Measurements from ENCODE around the gene OCIAD2.

The OCIAD2 gene

GRCh38 chr4:48912349-48912748, 5.8 kb upstream of the OCIAD2 start (continued):
- TF ChIP-seq ZNF518A (tag by site-specific recombination; conservative IDR thresholded peaks at IDR 0.05; ENCODE audit: low read depth) (no peak), ZSCAN23 (tag by site-specific recombination; IDR thresholded peaks at IDR 0.05) (no peak), ZFHX2 (tag by site-specific recombination; conservative IDR thresholded peaks at IDR 0.05) (no peak), ZNF248 (tag by site-specific recombination; IDR thresholded peaks at IDR 0.05) (no peak), ZNF114 (tag by site-specific recombination; IDR thresholded peaks at IDR 0.05) (no peak)

- Histone ChIP-seq H3K27ac (ENCODE audit: extremely low read depth, low read depth, low read length) (no peak overlapping the region), H3K36me3 (ENCODE audit: control insufficient read depth in 2 of 2, insufficient read depth in 1 of 2, low read length in 2 of 2) (no peaks in the 10 kb centered on the region), H3K4me1 (ENCODE audit: control insufficient read depth, insufficient read depth, low read length) (peaks cover 2% of the 10 kb centered on the region; the same call in 1 of the 2 replicates), H3K4me3 (ENCODE audit: low read depth, low read length) (no peak overlapping the region), H3K9me3 (ENCODE audit: control insufficient read depth, insufficient read depth, low read depth, low read length) (no peaks in the 10 kb centered on the region)
- ChIA-PET POLR2A (no interaction called here), CTCF (interaction anchor here (1.4 kb wide), 1 partner anchor 51 kb away, joined by 5 read pairs; no protein-coding TSS in a partner anchor)
- TF ChIP-seq ZNF626 (tag by site-specific recombination; IDR thresholded peaks at IDR 0.05) (no peak), ZNF184 (tag by site-specific recombination; IDR thresholded peaks at IDR 0.05) (no peak), ZNF274 (IDR thresholded peaks at IDR 0.05; ENCODE audit: low read length) (no peak), ZNF274 (tag by site-specific recombination; IDR thresholded peaks at IDR 0.05; ENCODE audit: borderline replicate concordance) (no peak), ZNF792 (tag by site-specific recombination; IDR thresholded peaks at IDR 0.05) (no peak), SCRT2 (tag by site-specific recombination; IDR thresholded peaks at IDR 0.05) (no peak), ZBTB1 (tag by site-specific recombination; IDR thresholded peaks at IDR 0.05) (no peak), ZNF518A (tag by site-specific recombination; conservative IDR thresholded peaks at IDR 0.05; ENCODE audit: low read depth) (no peak), ZNF544 (tag by site-specific recombination; IDR thresholded peaks at IDR 0.05) (no peak), ZSCAN5A (tag by site-specific recombination; IDR thresholded peaks at IDR 0.05) (no peak), ZNF664 (tag by site-specific recombination; IDR thresholded peaks at IDR 0.05) (no peak)
Observed at GRCh38 chr4:48910511-48910910, 3.9 kb upstream of the OCIAD2 start.
